NB4 (cell line): Measurements from ENCODE around the gene LRTM1.
A peak's percentile ranks its signal among the peaks of the same experiment; 100 is the strongest.

Source experiments
- DNase-seq: peaks from one replicate; pipeline ENCODE4 v3.0.0; 2010; ENCODE audit warnings: low read depth
- H3K4me3 ChIP-seq: one replicate; pipeline ENCODE4 v1.5.1; 2011; ENCODE audit warnings: mild to moderate bottlenecking, low read depth, low read length, moderate library complexity
- MAX ChIP-seq: IDR thresholded peaks from 2 replicates; pipeline ENCODE4 v1.6.1; 2011; ENCODE audit warnings: low read depth, low read length
- MYC ChIP-seq: IDR thresholded peaks from 2 replicates; pipeline ENCODE4 v1.6.1; 2011; ENCODE audit warnings: low read depth, low read length
- POLR2A ChIP-seq: IDR thresholded peaks from 2 replicates; pipeline ENCODE4 v1.6.1; 2011; ENCODE audit warnings: mild to moderate bottlenecking; ENCODE audit not compliant: insufficient read length; ENCODE audit errors: extremely low read depth
- TF ChIP-seq, protein P1 (sequence below): IDR thresholded peaks from one replicate; pipeline ENCODE4 v1.5.1; 2012; ENCODE audit warnings: low read depth, low read length

Gene LRTM1

DNA sequence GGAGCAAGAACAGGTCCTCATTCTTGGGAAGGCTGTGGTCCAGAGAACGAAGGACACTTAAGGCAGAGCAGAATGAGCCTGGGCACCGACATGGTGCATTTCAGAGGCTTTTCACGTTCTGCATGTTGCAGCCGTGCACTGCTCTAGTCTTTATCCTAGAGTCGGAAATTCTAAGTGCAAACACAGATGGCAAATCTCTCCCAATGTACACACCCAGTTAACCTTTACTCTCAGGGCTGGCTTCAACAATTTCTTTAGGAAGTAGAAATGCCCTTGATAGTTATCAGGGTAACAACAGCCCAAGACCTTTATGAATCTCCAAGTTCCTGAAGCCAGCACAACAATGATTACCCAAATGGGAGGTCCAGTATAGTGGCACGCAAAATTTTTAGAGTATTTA, 39.1 kb upstream of the LRTM1 start:
- no peak overlapping the region for H3K4me3 ChIP-seq
- TF ChIP-seq MAX (no peak), MYC (no peak), POLR2A (no peak)
- TF ChIP-seq, protein P1, sequence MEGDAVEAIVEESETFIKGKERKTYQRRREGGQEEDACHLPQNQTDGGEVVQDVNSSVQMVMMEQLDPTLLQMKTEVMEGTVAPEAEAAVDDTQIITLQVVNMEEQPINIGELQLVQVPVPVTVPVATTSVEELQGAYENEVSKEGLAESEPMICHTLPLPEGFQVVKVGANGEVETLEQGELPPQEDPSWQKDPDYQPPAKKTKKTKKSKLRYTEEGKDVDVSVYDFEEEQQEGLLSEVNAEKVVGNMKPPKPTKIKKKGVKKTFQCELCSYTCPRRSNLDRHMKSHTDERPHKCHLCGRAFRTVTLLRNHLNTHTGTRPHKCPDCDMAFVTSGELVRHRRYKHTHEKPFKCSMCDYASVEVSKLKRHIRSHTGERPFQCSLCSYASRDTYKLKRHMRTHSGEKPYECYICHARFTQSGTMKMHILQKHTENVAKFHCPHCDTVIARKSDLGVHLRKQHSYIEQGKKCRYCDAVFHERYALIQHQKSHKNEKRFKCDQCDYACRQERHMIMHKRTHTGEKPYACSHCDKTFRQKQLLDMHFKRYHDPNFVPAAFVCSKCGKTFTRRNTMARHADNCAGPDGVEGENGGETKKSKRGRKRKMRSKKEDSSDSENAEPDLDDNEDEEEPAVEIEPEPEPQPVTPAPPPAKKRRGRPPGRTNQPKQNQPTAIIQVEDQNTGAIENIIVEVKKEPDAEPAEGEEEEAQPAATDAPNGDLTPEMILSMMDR: no peak
- DNase-seq: no peak

- no peak overlapping the region for H3K4me3 ChIP-seq
- TF ChIP-seq POLR2A (no peak), MAX (no peak), MYC (no peak)
- TF ChIP-seq, protein P1: no peak
- no peak for DNase-seq
These were observed 37.9 kb upstream of the LRTM1 start for GRCh38 chr3:54965746-54966145.

- TF ChIP-seq, protein P1: no peak
- no peak for TF ChIP-seq POLR2A
- no peak for TF ChIP-seq MYC
- TF ChIP-seq MAX: no peak
- no peak overlapping the region for H3K4me3 ChIP-seq
- DNase-seq: no peak
These were observed 36.2 kb upstream of the LRTM1 start for GRCh38 chr3:54964081-54964480.

DNA sequence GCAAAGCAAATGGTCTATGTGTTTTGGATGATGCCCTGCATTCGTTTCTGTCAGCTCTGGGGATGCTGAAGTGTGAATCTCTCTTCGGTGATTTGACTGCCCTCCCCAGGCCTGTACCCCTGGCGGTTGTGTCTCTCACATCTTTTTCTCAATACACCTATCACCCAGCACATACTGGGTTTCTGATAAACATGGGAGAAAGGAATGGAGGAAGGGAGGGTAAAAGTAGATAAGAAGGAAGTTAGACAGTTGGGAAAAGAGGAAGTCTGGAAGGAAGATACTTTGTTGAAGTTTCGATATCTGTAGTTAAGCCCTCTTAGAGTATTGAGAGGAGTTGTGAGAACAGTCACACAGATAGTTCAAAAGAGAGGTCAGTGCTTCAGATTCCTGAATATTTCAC, 35.8 kb upstream of the LRTM1 start:
- no peak overlapping the region for H3K4me3 ChIP-seq
- TF ChIP-seq MAX (no peak), MYC (no peak), POLR2A (no peak)
- TF ChIP-seq, protein P1: no peak
- peak; percentile 8 for DNase-seq

DNA sequence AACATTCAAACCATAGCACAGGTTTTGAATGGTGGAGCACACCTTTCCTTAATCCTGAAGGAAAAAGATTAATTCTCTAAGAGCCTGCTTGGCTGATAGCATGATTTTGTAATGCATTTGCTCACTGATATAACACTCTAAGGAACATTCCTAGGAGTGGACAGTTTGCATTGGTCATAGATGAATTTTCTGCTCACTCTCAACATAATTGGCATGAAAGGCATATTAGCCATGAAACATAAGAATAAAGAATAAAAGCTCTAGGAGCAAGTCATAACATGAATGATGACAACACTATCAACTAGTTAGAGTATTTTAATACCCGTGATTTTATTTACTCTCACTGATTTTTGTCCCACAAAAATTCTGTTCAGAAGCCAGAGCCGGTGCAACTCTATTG, 34.3 kb upstream of the LRTM1 start:
- no peak overlapping the region for H3K4me3 ChIP-seq
- TF ChIP-seq MYC (no peak), MAX (no peak), POLR2A (no peak)
- TF ChIP-seq, protein P1: no peak
- no peak for DNase-seq

DNA sequence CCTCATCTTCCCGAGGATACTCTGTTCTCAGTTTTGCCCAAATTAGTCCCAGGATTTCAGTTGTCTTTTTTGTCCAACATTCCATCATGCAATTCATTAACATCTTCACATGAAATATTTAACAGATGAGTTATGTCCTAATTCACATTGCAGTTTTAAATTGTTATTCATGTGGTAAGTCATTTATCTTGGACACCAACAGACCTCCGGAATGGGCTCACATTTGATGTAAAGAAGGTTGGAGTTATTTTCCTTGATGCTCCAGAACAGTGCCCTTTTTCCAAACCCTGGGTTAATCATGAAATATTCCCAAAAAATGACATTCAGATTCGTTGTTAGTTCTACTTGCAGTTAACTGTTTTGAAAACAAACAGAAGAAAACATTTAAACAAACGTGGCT, 32.8 kb upstream of the LRTM1 start:
- DNase-seq: no peak
- TF ChIP-seq POLR2A: no peak
- TF ChIP-seq, protein P1: no peak
- H3K4me3 ChIP-seq: no peak overlapping the region
